Naive thymus-derived CD4-positive, alpha-beta T cell (primary cell): ENCODE results near the gene MALAT1. TPM values are rescaled to one million over a fixed set of nuclear protein-coding genes. Genes with fewer than 3 reads are reported as not detected.
A peak's percentile ranks its signal among the peaks of the same experiment; 100 is the strongest.

Experiments
- ATAC-seq: fragments of 150-1000 bp; cut with Tn5 transposase; 2 replicates; pipeline ENCODE4 v1.10.0; 2021; ENCODE audit warnings: mild to moderate bottlenecking, moderate library complexity
- CTCF ChIA-PET: fragments of 350-600 bp; sonication (Branson Sonifier 250); formaldehyde crosslinking; loops from one replicate; lab custom pipeline; 2021; ENCODE audit warnings: antibody characterized with exemption; lab: Charles Lee
- POLR2A ChIA-PET: fragments of 350-600 bp; sonication (Branson Sonifier 250); formaldehyde crosslinking; loops from one replicate; lab custom pipeline; 2021; ENCODE audit warnings: antibody characterized with exemption, inconsistent platforms; lab: Charles Lee
- DNase-seq, 9 donors: peaks; one replicate each; pipeline versions ENCODE4 v3.0.0 to v3.0.0-alpha.2; 2020 to 2022; ENCODE audit warnings: mixed read lengths in 1 of 9
- H3K27ac ChIP-seq: one replicate; pipeline ENCODE4 v1.7.0; 2013; ENCODE audit warnings: mild to moderate bottlenecking, low read depth, low read length, moderate library complexity
- H3K27me3 ChIP-seq, 2 donors: one replicate each; pipeline ENCODE4 v1.7.0; 2013; ENCODE audit warnings: low read length in 2 of 2, mild to moderate bottlenecking in 2 of 2, moderate library complexity in 2 of 2; ENCODE audit not compliant: control insufficient read depth in 2 of 2, insufficient read depth in 2 of 2
- H3K36me3 ChIP-seq, 3 experiments: 1 replicate in 2 of 3; 2 replicates in 1 of 3; pipeline ENCODE4 v1.7.0; 2013; ENCODE audit warnings: low read length in 3 of 3, mild to moderate bottlenecking in 3 of 3, moderate library complexity in 1 of 3; ENCODE audit not compliant: insufficient read depth in 3 of 3, control insufficient read depth in 2 of 3
- H3K4me1 ChIP-seq, 2 donors: one replicate each; pipeline ENCODE4 v1.7.0; 2013; ENCODE audit warnings: low read length in 2 of 2, mild to moderate bottlenecking in 2 of 2, moderate library complexity in 1 of 2; ENCODE audit not compliant: control insufficient read depth in 2 of 2, insufficient read depth in 2 of 2
- H3K4me3 ChIP-seq: 2 replicates; pipeline ENCODE4 v1.7.0; 2013; ENCODE audit warnings: mild to moderate bottlenecking, low read length
- H3K9me3 ChIP-seq, 3 experiments: 1 replicate in 2 of 3; 2 replicates in 1 of 3; pipeline ENCODE4 v1.7.0; 2013; ENCODE audit warnings: low read length in 3 of 3; ENCODE audit not compliant: control insufficient read depth in 2 of 3
- H3K27ac Mint-ChIP-seq, 9 donors: one replicate each; pipeline ENCODE4 v1.8.0; 2020 to 2022; ENCODE audit warnings: mixed read lengths in 9 of 9, mild to moderate bottlenecking in 8 of 9, moderate library complexity in 5 of 9, inconsistent platforms in 2 of 9
- H3K27me3 Mint-ChIP-seq, 5 donors: one replicate each; pipeline ENCODE4 v1.8.0; 2021 to 2022; ENCODE audit warnings: mixed read lengths in 5 of 5, mild to moderate bottlenecking in 1 of 5
- H3K36me3 Mint-ChIP-seq, 5 donors: one replicate each; pipeline ENCODE4 v1.8.0; 2020 to 2022; ENCODE audit warnings: mixed read lengths in 5 of 5, mild to moderate bottlenecking in 3 of 5, inconsistent platforms in 1 of 5
- H3K4me1 Mint-ChIP-seq, 7 donors: one replicate each; pipeline ENCODE4 v1.8.0; 2020 to 2022; ENCODE audit warnings: mixed read lengths in 7 of 7, mild to moderate bottlenecking in 3 of 7, inconsistent platforms in 1 of 7
- H3K4me3 Mint-ChIP-seq, 10 donors: one replicate each; pipeline ENCODE4 v1.8.0; 2020 to 2022; ENCODE audit warnings: mild to moderate bottlenecking in 10 of 10, mixed read lengths in 10 of 10, moderate library complexity in 6 of 10, inconsistent platforms in 2 of 10
- H3K9me3 Mint-ChIP-seq, 11 donors: one replicate each; pipeline ENCODE4 v1.8.0; 2020 to 2022; ENCODE audit warnings: mixed read lengths in 11 of 11, mild to moderate bottlenecking in 4 of 11, inconsistent platforms in 1 of 11, moderate library complexity in 1 of 11
- intact Hi-C, 2 donors: fragments of 100-400 bp; cut with micrococcal nuclease; formaldehyde crosslinking; loops; one replicate each; pipeline ENCODE4 v1.15.1; 2023
- polyA plus RNA-seq, 2 donors: library from polyadenylated mRNA; unstranded; fragments of 300-500 nt; fragmentation: Illumina TruSeq; gene quantifications; one replicate each; pipeline ENCODE4 v1.2.3, GENCODE V29; 2021
- total RNA-seq, 6 experiments: library from RNA in 5 of 6; stranded (reverse) in 5 of 6; gene quantifications; 1 replicate in 5 of 6; 2 replicates in 1 of 6; pipeline ENCODE4 v1.2.3 and lab custom pipeline; 2021 to 2026

MALAT1 gene
- total and polyA plus RNA-seq, 7 experiments from 2014 or later: 734 to 32,234 (median 30,857) TPM

GRCh38 chr11:65548395-65548794 lies 49.5 kb downstream of the MALAT1 start:
- ChIA-PET POLR2A (interaction anchor here (0.6 to 14.3 kb wide), 6 partner anchors 9 to 1784 kb away, joined by 3 to 186 read pairs (median 10); partner anchors contain the start of genes EHBP1L1, FAM89B, LTBP3 and ZNRD2), CTCF (interaction anchor here (1.1 to 2.5 kb wide), 3 partner anchors 8 to 46 kb away, joined by 5 to 8 read pairs (median 5); partner anchors contain the start of gene FAM89B)
- Histone ChIP-seq H3K4me1 (peaks cover 24 to 53% of the 10 kb centered on the region in 2 donors), H3K27ac (peak overlapping the region; percentile 75), H3K4me3 (no peak overlapping the region), H3K36me3 (peaks cover 0 to 35% (median 9%) of the 10 kb centered on the region in 3 experiments), H3K9me3 (no peaks in the 10 kb centered on the region), H3K27me3 (no peaks in the 10 kb centered on the region)
- DNase-seq (no peak), ATAC-seq (no peak)
- no peaks in the 10 kb centered on the region for H3K27me3 Mint-ChIP-seq
- peaks cover 0 to 35% (median 19%) of the 10 kb centered on the region in 5 donors for H3K36me3 Mint-ChIP-seq
- intact Hi-C loops: loop anchor here in 1 of 2 donors (10.0 kb wide), 1 partner anchor 306 kb away; the partner anchor contains the start of gene CFL1
- H3K9me3 Mint-ChIP-seq: peaks cover 0 to 2% (median 0%) of the 10 kb centered on the region in 11 donors
- peak overlapping the region; percentile 39 to 92 (median 87) for H3K27ac Mint-ChIP-seq
- peaks cover 45 to 80% (median 66%) of the 10 kb centered on the region in 7 donors for H3K4me1 Mint-ChIP-seq
- H3K4me3 Mint-ChIP-seq: peak overlapping the region; percentile 41 to 85 (median 60)

DNA sequence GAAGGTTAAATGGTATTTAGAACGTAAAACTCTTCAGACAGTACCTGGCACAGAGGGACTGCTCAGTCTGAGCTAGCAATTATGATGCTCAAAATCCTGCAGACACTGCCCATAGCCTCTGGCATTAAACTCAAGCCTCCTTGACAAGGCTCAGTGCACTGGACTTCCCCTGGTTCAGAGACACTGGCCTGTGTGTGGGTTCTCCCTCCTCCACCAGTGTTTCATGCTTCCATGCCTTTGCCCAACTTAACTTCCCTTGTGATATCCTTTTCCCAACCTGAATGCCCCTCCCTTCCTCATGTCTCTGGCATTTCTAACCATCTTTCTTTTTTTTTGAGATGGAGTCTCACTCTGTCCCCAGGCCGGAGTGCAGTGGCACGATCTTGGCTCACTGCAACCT lies 50.3 kb downstream of the MALAT1 start:
- no peaks in the 10 kb centered on the region for H3K9me3 ChIP-seq
- peak overlapping the region in 7 of 10 donors; percentile 15 to 85 (median 47) for H3K4me3 Mint-ChIP-seq
- H3K27ac Mint-ChIP-seq: peak overlapping the region; percentile 14 to 92 (median 86)
- H3K9me3 Mint-ChIP-seq: peaks cover 0 to 2% (median 0%) of the 10 kb centered on the region in 11 donors
- H3K36me3 Mint-ChIP-seq: peaks cover 0 to 35% (median 19%) of the 10 kb centered on the region in 5 donors
- H3K27me3 ChIP-seq: no peaks in the 10 kb centered on the region
- H3K4me3 ChIP-seq: no peak overlapping the region
- peak overlapping the region; percentile 75 for H3K27ac ChIP-seq
- ATAC-seq (no peak), DNase-seq (no peak)
- no peaks in the 10 kb centered on the region for H3K27me3 Mint-ChIP-seq
- H3K36me3 ChIP-seq: peaks cover 0 to 32% (median 9%) of the 10 kb centered on the region in 3 experiments
- intact Hi-C loops: loop anchor here in 1 of 2 donors (10.0 kb wide), 1 partner anchor 306 kb away; the partner anchor contains the start of gene CFL1
- H3K4me1 ChIP-seq: peaks cover 26 to 60% of the 10 kb centered on the region in 2 donors
- POLR2A ChIA-PET: interaction anchor here (0.6 to 14.3 kb wide), 6 partner anchors 8 to 805 kb away, joined by 3 to 186 read pairs (median 10); partner anchors contain the start of genes EHBP1L1, FAM89B, LTBP3 and ZNRD2
- H3K4me1 Mint-ChIP-seq: peaks cover 43 to 83% (median 69%) of the 10 kb centered on the region in 7 donors
- CTCF ChIA-PET: interaction anchor here (1.1 to 2.5 kb wide), 3 partner anchors 9 to 45 kb away, joined by 5 to 8 read pairs (median 5); partner anchors contain the start of gene FAM89B

DNA sequence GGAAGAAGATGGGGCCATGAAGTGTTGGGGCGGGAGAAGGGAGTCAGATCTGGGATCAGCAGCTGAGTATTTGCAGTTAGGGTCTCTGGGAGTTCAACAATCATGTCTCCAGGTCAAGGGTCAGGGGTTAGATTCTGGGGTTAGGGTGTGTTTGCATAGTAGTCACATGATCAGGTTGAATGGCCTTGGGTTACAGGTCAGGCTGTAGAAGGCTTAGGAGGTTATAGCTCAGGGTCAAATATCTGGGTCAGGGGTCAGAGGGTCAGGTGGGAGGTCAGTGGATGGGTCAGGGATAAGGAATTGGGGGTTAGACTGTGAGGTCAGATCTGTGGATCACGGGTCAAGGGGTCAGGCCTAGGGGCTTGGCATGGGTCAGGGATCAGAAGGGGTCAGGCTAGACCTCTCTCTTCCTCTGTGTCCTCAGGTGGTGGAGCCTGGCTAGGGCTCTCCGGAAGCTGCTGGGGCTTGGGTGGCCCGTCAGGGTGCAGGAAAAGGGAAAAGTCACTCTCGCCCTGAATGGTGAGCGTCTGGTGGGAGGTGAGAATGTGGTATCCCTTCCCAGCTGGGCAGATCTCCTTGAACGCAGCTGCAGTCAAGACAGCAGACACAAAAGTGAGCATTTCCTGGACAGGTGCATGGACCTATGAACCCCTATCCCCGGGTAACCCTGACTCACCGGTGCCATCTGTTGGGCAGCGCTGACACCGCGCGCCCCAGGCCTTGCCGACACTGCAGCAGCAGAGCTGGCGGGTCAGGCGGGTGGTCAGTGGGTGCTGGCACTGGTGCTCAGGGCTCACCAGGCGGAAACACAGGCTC lies 52.9 kb downstream of the MALAT1 start:
- ChIA-PET CTCF (interaction anchor here (0.6 to 4.3 kb wide), 9 partner anchors 10 to 81 kb away, joined by 3 to 32 read pairs (median 4); partner anchors contain the start of genes EHBP1L1 and FAM89B), POLR2A (interaction anchor here (0.6 to 14.3 kb wide), 9 partner anchors 10 to 164 kb away, joined by 3 to 186 read pairs (median 8); partner anchors contain the start of genes FAM89B, LTBP3, MALAT1 and NEAT1)
- Mint-ChIP-seq H3K36me3 (peaks cover 0 to 29% (median 18%) of the 10 kb centered on the region in 5 donors), H3K4me1 (peaks cover 50 to 86% (median 74%) of the 10 kb centered on the region in 7 donors), H3K27me3 (no peaks in the 10 kb centered on the region), H3K4me3 (peak overlapping the region; percentile 18 to 98 (median 74)), H3K27ac (peak overlapping the region; percentile 71 to 93 (median 87)), H3K9me3 (peaks cover 0 to 2% (median 0%) of the 10 kb centered on the region in 11 donors)
- Histone ChIP-seq H3K4me3 (no peak overlapping the region), H3K9me3 (no peaks in the 10 kb centered on the region), H3K4me1 (peaks cover 35 to 78% of the 10 kb centered on the region in 2 donors), H3K36me3 (peaks cover 0 to 32% (median 9%) of the 10 kb centered on the region in 3 experiments), H3K27ac (peak overlapping the region; percentile 31), H3K27me3 (no peaks in the 10 kb centered on the region)
- DNase-seq: peak in 6 of 9 donors; percentile 51 to 62 (median 56)
- intact Hi-C loops: loop anchor here in 1 of 2 donors (1.0 kb wide), 1 partner anchor 19 kb away; the partner anchor contains the start of gene ZNRD2
- ATAC-seq: peak; percentile 53

GRCh38 chr11:65552388-65552951 lies 53.6 kb downstream of the MALAT1 start:
- peaks cover 0 to 2% (median 0%) of the 10 kb centered on the region in 11 donors for H3K9me3 Mint-ChIP-seq
- POLR2A ChIA-PET: interaction anchor here (0.6 to 14.3 kb wide), 10 partner anchors 11 to 307 kb away, joined by 3 to 186 read pairs (median 8); partner anchors contain the start of genes EHBP1L1, FAM89B, LTBP3 and MALAT1
- H3K4me1 Mint-ChIP-seq: peaks cover 51 to 86% (median 78%) of the 10 kb centered on the region in 7 donors
- Histone ChIP-seq H3K4me3 (no peak overlapping the region), H3K9me3 (no peaks in the 10 kb centered on the region), H3K27me3 (no peaks in the 10 kb centered on the region), H3K27ac (peak overlapping the region; percentile 56), H3K4me1 (peaks cover 28 to 74% of the 10 kb centered on the region in 2 donors), H3K36me3 (peaks cover 0 to 32% (median 9%) of the 10 kb centered on the region in 3 experiments)
- ATAC-seq (no peak), DNase-seq (no peak)
- intact Hi-C loops: loop anchor here in 1 of 2 donors (1.0 kb wide), 1 partner anchor 18 kb away; the partner anchor contains the start of gene ZNRD2
- peaks cover 0 to 29% (median 18%) of the 10 kb centered on the region in 5 donors for H3K36me3 Mint-ChIP-seq
- H3K4me3 Mint-ChIP-seq: peak overlapping the region; percentile 12 to 98 (median 74)
- CTCF ChIA-PET: interaction anchor here (1.0 to 4.3 kb wide), 8 partner anchors 9 to 41 kb away, joined by 3 to 32 read pairs (median 4); partner anchors contain the start of genes EHBP1L1 and FAM89B
- H3K27ac Mint-ChIP-seq: peak overlapping the region; percentile 71 to 93 (median 87)
- no peaks in the 10 kb centered on the region for H3K27me3 Mint-ChIP-seq

DNA sequence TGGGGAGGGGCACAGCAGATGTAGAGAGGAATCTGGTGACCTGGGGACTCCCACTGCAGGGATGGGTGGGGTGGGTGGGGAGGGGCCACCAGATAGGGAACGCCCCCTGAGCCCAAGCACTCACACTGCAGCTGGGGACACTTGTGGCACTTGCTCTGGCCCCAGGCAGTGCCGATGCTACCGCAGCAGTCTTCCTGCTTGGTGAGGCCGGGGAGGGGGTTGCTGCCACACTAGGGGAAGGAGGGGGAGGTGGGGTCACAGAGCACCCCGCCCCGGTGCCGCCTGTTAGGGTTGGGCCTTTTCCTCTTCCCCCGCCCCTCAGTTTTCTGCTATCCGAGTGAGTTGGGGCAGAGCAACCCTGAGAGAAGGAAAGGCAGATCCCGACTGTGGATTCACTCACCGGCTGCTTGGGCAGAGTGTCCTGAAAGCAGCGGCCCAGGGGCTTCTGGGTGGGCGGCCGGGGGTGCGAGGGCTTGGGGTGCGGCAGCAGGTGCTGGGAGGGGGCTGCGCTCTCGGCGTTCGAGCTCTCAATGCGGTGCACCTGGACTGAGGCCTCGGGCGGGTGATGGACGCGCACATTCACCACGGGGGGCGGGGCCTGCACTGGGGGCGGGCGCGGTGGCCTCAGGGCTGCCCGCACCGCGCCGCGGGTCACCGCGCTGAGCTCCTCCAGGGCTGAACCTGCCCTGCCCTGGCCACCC lies 54.6 kb downstream of the MALAT1 start:
- intact Hi-C loops: loop anchor here (1.0 kb wide), 5 partner anchors 12 to 35 kb away; partner anchors contain the start of genes SCYL1 (in 1 of the 2) and ZNRD2 (in 1 of the 2)
- H3K27ac Mint-ChIP-seq: peak overlapping the region in 8 of 9 donors; percentile 51 to 92 (median 76)
- H3K9me3 ChIP-seq: no peaks in the 10 kb centered on the region
- H3K36me3 ChIP-seq: peaks cover 0 to 23% (median 9%) of the 10 kb centered on the region in 3 experiments
- H3K4me3 Mint-ChIP-seq: peak overlapping the region; percentile 63 to 98 (median 82)
- H3K27me3 ChIP-seq: no peaks in the 10 kb centered on the region
- peaks cover 0 to 23% (median 17%) of the 10 kb centered on the region in 5 donors for H3K36me3 Mint-ChIP-seq
- peaks cover 45 to 77% (median 69%) of the 10 kb centered on the region in 7 donors for H3K4me1 Mint-ChIP-seq
- ChIA-PET CTCF (interaction anchor here (1.1 to 4.3 kb wide), 4 partner anchors 8 to 40 kb away, joined by 3 to 32 read pairs (median 11); no protein-coding TSS in a partner anchor), POLR2A (interaction anchor here (0.7 to 14.3 kb wide), 11 partner anchors 10 to 306 kb away, joined by 3 to 186 read pairs (median 7); partner anchors contain the start of genes EHBP1L1, FAM89B, KCNK7 and LTBP3)
- peak; percentile 88 for ATAC-seq
- peak; percentile 57 to 89 (median 87) for DNase-seq
- H3K27ac ChIP-seq: peak overlapping the region; percentile 89
- H3K27me3 Mint-ChIP-seq: no peaks in the 10 kb centered on the region
- peaks cover 0 to 2% (median 0%) of the 10 kb centered on the region in 11 donors for H3K9me3 Mint-ChIP-seq
- peak overlapping the region; percentile 33 for H3K4me3 ChIP-seq
- H3K4me1 ChIP-seq: peaks cover 20 to 65% of the 10 kb centered on the region in 2 donors
